Measurements from ENCODE around the gene NUDT14. TPM values are rescaled to one million over a fixed set of nuclear protein-coding genes. Genes with fewer than 3 reads are reported as not detected.

NUDT14 gene
- total and polyA plus RNA-seq, 2 of the 8 experiments (the other 6 are each of a cell fraction or from before 2014, with no cell fraction given), result 25.5 to 33.3 TPM

GRCh38 chr14:105126981-105127329, 54.2 kb downstream of the NUDT14 start:
- H4K8ac ChIP-seq (ENCODE audit: extremely low read depth, insufficient read depth, low read length), result no peak overlapping the region
- WGBS, 2 experiments (ENCODE audit: extremely low coverage in 1 of 2, insufficient coverage in 1 of 2, insufficient read length in 1 of 2, insufficient replicate concordance in 2 of 2, low coverage in 1 of 2, low lambda C conversion rate in 2 of 2, missing lambda C conversion rate in 1 of 2), result 97% methylated on average over 9 of the region's 9 CpGs; no CpG with 5 or more reads in 1 of the 2 experiments
- CTCF ChIA-PET (ENCODE audit: partially characterized antibody), result interaction anchor here (1.4 to 2.2 kb wide), 3 partner anchors 9 to 37 kb away, joined by 3 to 5 read pairs (median 4); no protein-coding TSS in a partner anchor
- H3K27me3 ChIP-seq (replicated peaks in 1 of 4; ENCODE audit: control insufficient read depth in 3 of 4, extremely low read depth in 1 of 4, insufficient read depth in 3 of 4, low read length in 3 of 4), result peaks cover 0 to under 1% (median 0%) of the 10 kb centered on the region in 4 experiments; a peak in 2 of 7 replicates
- H2BK20ac ChIP-seq (ENCODE audit: low read length), result no peak overlapping the region
- H3K4ac ChIP-seq (replicated peaks; ENCODE audit: insufficient read length, low read depth, low read length), result no peak overlapping the region
- H2BK15ac ChIP-seq (ENCODE audit: low read length), result no peak overlapping the region
- H3K18ac ChIP-seq (ENCODE audit: extremely low read depth, low read length), result no peak overlapping the region; the same call in 1 of the 2 replicates
- H3K56ac ChIP-seq (replicated peaks; ENCODE audit: insufficient read length, low read depth, low read length), result no peak overlapping the region
- H3K79me1 ChIP-seq (ENCODE audit: low read depth, low read length), result no peaks in the 10 kb centered on the region
- H3K4me3 ChIP-seq (ENCODE audit: extremely low read depth in 1 of 4, insufficient read depth in 2 of 4, low read depth in 3 of 4, low read length in 4 of 4), result no peak overlapping the region
- no peak for DNase-seq (ENCODE audit: low read depth in 1 of 2, low spot score in 2 of 2)
- H3K27ac ChIP-seq (ENCODE audit: low read depth, low read length), result no peak overlapping the region
- no peaks in the 10 kb centered on the region for H3K79me2 ChIP-seq (ENCODE audit: control insufficient read depth in 1 of 2, insufficient read depth in 2 of 2, low read length in 2 of 2)
- no peak overlapping the region for H2BK5ac ChIP-seq (ENCODE audit: low read depth, low read length)
- H2AFZ ChIP-seq (ENCODE audit: low read length), result no peak overlapping the region
- no peaks in the 10 kb centered on the region for H3K36me3 ChIP-seq (ENCODE audit: control insufficient read depth in 2 of 4, insufficient read depth in 4 of 4, low read length in 3 of 4)
- H4K20me1 ChIP-seq (replicated peaks in 1 of 2; ENCODE audit: control insufficient read depth in 1 of 2, insufficient read depth in 2 of 2, low read length in 2 of 2), result no peaks in the 10 kb centered on the region
- no peaks in the 10 kb centered on the region for H3K4me1 ChIP-seq (replicated peaks in 1 of 4; ENCODE audit: control insufficient read depth in 3 of 4, insufficient read depth in 4 of 4, low read length in 3 of 4)
- POLR2A ChIA-PET (ENCODE audit: partially characterized antibody), result interaction anchor here (0.9 kb wide), 1 partner anchor 29 kb away, joined by 3 read pairs; no protein-coding TSS in a partner anchor
- no peak overlapping the region for H2AK5ac ChIP-seq (ENCODE audit: low read depth, low read length)
- H3K9ac ChIP-seq (replicated peaks in 1 of 4; ENCODE audit: extremely low read depth in 1 of 4, low read depth in 3 of 4, low read length in 3 of 4), result no peak overlapping the region
- H3K9me3 ChIP-seq (ENCODE audit: insufficient read depth in 2 of 2, low read depth in 1 of 2, low read length in 1 of 2), result peaks cover 2 to 4% of the 10 kb centered on the region in 2 experiments; a peak in 3 of 4 replicates
- H2BK120ac ChIP-seq (replicated peaks; ENCODE audit: low read depth, low read length), result no peak overlapping the region
- H4K91ac ChIP-seq (replicated peaks; ENCODE audit: insufficient read length, low read length), result no peak overlapping the region
- no peak overlapping the region for H4K5ac ChIP-seq (ENCODE audit: insufficient read length, low read depth, low read length)
- no peak for FAIRE-seq
- no peaks in the 10 kb centered on the region for H3K23me2 ChIP-seq (ENCODE audit: low read depth, low read length)
- H3K4me2 ChIP-seq (ENCODE audit: insufficient read depth in 1 of 2, low read depth in 2 of 2, low read length in 2 of 2), result no peak overlapping the region
- H3K23ac ChIP-seq (ENCODE audit: insufficient read length), result no peak overlapping the region
- H3K14ac ChIP-seq (ENCODE audit: insufficient read length), result no peak overlapping the region
- no peak overlapping the region for H2BK12ac ChIP-seq (ENCODE audit: low read depth, low read length)
- TF ChIP-seq HDAC2 (IDR thresholded peaks at IDR 0.05; ENCODE audit: borderline replicate concordance in 1 of 2, low read depth in 2 of 2, low read length in 2 of 2) (no peak), EZH2 (IDR thresholded peaks at IDR 0.05; ENCODE audit: low read depth, low read length, severe bottlenecking) (no peak), EP300 (IDR thresholded peaks at IDR 0.05; ENCODE audit: borderline replicate concordance in 1 of 2, low read depth in 2 of 2, low read length in 2 of 2) (no peak), ATF3 (IDR thresholded peaks at IDR 0.05; ENCODE audit: insufficient read depth, low read depth, low read length) (no peak), NANOG (IDR thresholded peaks at IDR 0.05; ENCODE audit: insufficient read depth, low read depth, low read length, poor library complexity, severe bottlenecking) (no peak), RNF2 (IDR thresholded peaks at IDR 0.05; ENCODE audit: borderline replicate concordance, low read depth, low read length, missing control alignments, poor library complexity, severe bottlenecking) (no peak), GTF2F1 (IDR thresholded peaks at IDR 0.05; ENCODE audit: borderline replicate concordance, low read depth, low read length) (no peak), CTBP2 (IDR thresholded peaks at IDR 0.05; ENCODE audit: borderline replicate concordance, insufficient read depth, insufficient read length, low read length) (no peak), TAF1 (IDR thresholded peaks at IDR 0.05; ENCODE audit: low read depth, low read length) (no peak), MAX (IDR thresholded peaks at IDR 0.05) (no peak), RBBP5 (IDR thresholded peaks at IDR 0.05; ENCODE audit: borderline replicate concordance, low read depth, low read length) (no peak)
